Right ventricle myocardium superior (tissue), 1 donor: ENCODE measurements around the gene KRTAP10-7. TPM values are rescaled to one million over a fixed set of nuclear protein-coding genes. Genes with fewer than 3 reads are reported as not detected.
"Not testable (repeated sequence)": the region's sequence is repeated elsewhere in the genome, so short reads cannot be mapped to it uniquely, and the experiment has no call there.

Experiments
- ATAC-seq: fragments of 200-7000 bp; cut with Tn5 transposase; one replicate; pipeline ENCODE4 v1.9.1; 2020; ENCODE audit warnings: mild to moderate bottlenecking; ENCODE audit not compliant: poor library complexity
- DNase-seq: peaks from one replicate; pipeline ENCODE4 v3.0.0-alpha.2; 2020
- intact Hi-C: fragments of 100-400 bp; cut with DNase I; formaldehyde crosslinking; loops from one replicate; pipeline ENCODE4 v1.11.2; 2022
- total RNA-seq: library from RNA; stranded (reverse); fragmentation: NEBNext Ultra II Directional; extraction: Animal tissue kit (Norgen Biotek cat#: 25700); gene quantifications from one replicate; pipeline ENCODE4 v1.2.1, GENCODE V29; 2021
- donor health status: DM: no; HTN: yes; CAD: no; lungs with severe emphysema.

The KRTAP10-7 gene
- total RNA-seq, 1 donor from 2014 or later = not detected

DNA sequence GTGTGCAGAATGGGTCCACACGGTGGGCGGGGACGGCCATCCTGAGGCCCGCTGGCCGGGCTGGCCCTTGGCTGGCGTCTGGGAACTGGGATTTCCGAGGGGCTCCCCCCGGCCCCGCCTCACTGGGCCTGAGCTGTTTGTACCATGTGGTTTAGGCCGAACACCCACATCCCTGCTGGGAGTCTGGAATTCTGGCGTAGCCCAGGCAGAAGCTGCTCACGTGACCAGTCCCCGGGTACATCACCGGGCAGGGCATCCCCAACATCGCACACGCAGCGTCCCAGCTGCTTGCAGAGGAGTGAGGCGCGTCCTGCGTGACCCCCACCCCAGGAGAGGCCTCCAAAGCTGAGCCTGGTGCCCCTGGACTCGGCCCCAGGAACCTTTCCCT, 2.1 kb downstream of the KRTAP10-7 start:
- DNase-seq (no peak), ATAC-seq (no peak)
- intact Hi-C loops = no loop called here

DNA sequence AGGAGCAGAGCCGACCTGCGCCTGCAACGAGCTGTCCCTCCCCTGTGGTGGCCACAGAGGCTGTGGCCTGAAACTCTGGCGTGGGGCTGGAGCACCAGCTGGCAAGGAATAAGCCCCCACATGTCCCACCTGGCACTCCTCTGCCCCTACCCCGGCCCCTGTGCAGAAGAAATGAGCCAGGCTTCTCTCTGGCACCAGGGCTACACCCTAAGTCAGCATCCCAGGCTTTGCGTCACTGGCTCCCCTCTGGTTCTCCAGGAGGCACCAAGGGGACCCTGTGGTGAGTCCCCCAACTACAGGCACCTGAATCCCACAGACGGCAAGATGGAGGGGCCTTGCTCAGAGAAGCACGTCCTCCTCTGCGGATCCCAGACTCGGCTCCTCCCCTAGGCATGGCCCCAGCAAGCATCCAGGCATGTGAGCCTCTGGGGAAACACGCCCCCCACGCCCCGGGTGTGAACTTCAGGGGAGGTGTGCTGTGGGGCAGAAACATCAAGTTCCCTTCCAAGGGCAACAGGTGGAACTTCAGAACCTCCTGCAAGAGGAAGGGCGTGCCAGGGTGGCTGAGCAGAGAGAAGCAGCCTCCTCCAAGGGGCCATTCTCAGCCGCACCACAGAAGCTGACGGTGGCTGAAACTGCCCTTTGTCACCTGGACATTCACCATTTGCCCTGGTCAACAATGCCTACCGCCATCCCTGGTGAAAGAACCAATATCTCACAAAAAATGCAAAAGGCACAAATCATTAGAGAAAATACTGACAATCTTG, 2.9 kb downstream of the KRTAP10-7 start:
- intact Hi-C loops = no loop called here
- ATAC-seq = no peak
- DNase-seq = no peak

DNA sequence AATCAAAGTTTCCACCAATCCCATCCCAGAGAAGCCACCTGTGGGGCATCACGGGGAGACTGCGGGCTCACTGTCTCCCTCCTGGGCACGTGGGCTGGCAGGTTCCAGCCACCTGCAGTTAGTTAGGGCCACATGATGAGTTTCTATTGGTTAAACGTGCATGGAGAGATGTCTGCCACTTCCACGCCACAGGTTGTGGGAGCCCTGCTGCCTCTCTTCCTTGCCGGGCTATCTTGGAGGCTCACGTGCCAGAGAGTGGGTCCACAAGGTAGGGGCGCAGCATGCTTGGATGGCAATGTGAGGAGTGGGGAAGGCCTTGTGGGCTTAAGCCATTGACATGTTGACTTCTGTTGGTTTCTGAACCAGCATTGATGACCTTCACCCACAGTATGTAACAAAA, 3.5 kb downstream of the KRTAP10-7 start:
- DNase-seq (no peak), ATAC-seq (no peak)
- intact Hi-C loops = no loop called here

DNA sequence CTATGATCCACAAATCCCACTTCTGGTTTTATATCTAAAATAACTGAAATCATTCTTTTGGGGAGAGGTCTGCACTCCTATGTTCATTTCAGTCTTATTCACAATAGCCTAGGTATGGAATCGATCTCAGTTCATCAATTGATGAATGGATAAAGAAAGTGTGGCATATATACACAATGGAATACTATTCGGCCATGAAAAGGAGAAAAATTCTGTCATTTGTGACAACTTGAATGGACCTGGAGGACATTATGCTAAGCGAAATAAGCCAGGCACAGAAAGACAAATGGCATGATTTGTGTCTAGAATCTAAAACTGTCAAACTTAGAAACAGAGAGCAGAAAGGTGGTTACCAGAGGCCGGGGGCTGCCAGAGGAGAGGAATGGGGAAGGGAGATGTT, 6.1 kb downstream of the KRTAP10-7 start:
- ATAC-seq = no peak
- intact Hi-C loops = no loop called here
- DNase-seq = no peak

DNA sequence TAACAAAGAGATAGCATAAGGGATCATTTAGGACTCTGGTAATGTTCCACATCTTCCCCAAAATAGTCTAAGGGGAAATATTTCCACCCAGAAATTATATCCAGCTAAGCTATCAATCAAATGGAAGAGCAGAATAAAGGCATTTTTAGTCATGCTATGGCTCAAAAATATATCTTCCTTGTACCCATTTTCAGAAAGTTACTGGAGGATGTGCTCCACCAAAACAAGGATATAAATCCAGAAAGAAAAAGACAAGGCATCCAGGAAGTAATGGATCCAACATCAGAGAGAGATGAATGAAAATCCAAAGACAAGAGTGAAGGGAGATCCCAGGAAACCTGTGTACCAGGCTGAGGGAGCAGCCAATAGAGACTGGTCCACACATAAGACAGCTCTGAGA, 8.8 kb downstream of the KRTAP10-7 start:
- intact Hi-C loops = no loop called here
- ATAC-seq (no peak), DNase-seq (no peak)

DNA sequence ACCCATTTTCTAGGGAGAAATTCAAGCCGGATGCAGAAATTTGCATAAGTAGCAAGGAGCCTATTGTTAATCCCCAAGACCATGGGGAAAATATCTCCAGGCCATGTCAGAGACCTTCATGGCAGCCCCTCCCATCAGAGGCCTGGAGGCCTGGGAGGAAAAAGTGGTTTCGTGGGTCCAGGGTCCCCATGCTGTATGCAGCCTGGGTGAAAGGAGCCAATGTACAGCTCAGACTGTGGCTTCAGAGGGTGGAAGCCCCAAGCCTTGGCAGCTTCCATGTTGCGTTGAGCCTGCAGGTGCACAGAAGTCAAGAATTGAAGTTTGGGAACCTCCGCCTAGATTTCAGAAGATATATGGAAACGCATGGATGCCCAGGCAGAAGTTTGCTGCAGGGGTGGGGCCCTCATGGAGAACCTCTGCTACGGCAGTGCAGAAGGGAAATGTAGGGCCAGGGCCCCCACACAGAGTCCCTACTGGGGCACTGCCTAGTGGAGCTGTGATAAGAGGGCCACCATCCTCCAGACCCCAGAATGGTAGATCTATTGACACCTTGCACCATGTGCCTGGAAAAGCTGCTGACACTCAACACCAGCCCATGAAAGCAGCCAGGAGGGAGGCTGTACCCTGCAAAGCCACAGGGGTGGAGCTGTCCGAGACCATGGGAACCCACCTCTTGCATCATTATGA, 9.9 kb downstream of the KRTAP10-7 start:
- intact Hi-C loops, ATAC-seq, DNase-seq: not testable (repeated sequence)

DNA sequence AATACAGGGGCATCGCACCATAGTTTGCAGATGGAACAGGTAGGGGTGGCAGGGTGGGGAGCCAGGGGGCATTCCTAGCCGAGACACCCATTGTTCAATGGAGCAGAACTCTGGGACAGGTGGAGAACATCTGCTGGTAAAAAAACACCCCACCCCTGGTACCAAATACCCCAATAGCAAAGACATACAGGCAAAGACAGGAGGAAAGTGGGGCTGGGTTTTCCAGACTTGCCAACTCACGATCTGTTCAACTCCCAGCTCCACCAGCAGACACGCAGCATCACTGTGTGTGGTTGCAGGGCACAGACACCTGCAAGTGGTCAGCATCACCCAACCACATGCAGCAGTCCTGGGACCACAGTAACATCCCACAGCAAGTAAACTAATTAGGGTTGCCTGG, 11.2 kb downstream of the KRTAP10-7 start:
- intact Hi-C loops = no loop called here
- ATAC-seq (no peak), DNase-seq (no peak)

DNA sequence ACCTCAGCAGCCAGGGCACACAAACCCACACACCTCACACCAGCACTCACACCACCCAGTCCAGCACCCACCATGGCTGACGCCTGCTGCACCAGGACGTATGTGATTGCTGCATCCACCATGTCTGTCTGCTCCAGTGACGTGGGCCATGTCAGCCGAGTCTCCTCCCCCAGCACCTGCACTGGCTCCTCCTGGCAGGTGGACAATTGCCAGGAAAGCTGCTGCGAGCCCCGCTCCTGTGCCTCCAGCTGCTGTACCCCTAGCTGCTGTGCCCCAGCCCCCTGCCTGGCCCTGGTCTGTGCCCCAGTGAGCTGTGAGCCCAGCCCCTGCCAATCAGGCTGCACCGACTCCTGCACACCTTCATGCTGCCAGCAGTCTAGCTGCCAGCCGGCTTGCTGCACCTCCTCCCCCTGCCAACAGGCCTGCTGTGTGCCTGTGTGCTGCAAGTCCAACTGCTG, 11.7 kb downstream of the KRTAP10-7 start, which contains the start of gene KRTAP10-8:
Gene KRTAP10-8 (plus strand): TSS at position 51 of the 458 bp plus-strand sequence. CDS start 22 bp downstream, at position 73.
- intact Hi-C loops = no loop called here
- ATAC-seq (no peak), DNase-seq (no peak)

DNA sequence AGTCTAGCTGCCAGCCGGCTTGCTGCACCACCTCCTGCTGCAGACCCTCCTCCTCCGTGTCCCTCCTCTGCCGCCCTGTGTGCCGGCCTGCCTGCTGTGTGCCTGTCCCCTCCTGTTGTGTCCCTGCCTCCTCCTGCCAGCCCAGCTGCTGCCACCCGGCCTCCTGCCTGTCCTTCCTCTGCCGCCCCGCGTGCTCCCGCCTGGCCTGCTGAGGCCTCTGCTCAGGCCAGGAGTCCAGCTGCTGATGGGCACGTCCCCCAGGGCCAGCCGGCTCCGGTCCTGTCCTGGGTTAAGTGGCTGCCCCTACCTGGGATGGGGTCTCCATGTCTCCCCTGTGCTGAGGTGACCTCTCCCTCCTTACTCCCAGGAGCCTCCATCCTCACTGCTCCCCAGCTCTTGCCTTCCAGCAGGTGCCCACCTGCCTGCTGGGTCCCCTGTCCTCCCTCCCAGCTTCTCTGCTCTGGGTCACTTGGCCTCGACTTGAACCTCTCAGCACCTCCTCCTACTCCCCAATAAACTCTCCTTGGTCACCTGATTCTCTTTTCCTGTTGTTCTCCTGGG, 12.4 kb downstream of the KRTAP10-7 start:
- ATAC-seq = no peak
- intact Hi-C loops = no loop called here
- DNase-seq = no peak

DNA sequence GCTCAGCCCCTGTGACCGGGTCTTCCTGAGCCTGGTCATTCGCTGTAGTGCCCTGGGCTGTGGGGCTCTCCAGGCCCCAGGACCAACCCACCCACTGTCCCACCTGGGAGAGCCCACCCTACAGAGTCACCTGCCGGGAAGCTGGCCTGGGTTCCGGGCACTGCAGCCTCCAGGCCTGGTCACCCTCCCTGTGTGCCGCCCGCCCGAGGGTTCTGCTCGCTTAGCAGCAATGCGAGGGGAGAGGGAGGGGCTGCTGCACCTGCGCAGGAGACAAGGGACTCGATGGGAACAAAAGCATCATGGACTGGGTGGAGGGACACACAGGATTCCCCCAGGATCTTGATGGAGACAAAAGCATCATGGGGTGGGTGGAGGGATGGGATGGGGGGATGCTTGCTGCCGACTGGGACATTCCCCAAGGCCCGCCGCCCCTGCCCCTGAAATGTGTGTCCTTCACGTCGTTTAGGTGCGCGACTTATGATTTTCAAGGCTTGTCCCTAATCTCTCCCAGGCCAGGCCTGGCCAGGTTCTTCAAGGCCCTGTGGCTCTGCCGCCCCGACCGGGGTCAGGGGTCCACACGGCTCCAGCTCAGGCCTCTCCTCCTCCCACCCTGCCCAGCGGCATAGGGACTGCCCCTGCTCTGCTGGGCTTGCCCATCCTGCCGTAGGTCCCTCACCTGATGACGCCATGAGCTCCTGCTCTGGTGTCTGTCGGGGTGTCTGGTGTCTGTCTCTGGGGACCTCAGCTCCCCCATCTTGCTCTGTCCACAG, 13.2 kb downstream of the KRTAP10-7 start:
- DNase-seq = no peak
- no peak for ATAC-seq
- intact Hi-C loops = no loop called here

DNA sequence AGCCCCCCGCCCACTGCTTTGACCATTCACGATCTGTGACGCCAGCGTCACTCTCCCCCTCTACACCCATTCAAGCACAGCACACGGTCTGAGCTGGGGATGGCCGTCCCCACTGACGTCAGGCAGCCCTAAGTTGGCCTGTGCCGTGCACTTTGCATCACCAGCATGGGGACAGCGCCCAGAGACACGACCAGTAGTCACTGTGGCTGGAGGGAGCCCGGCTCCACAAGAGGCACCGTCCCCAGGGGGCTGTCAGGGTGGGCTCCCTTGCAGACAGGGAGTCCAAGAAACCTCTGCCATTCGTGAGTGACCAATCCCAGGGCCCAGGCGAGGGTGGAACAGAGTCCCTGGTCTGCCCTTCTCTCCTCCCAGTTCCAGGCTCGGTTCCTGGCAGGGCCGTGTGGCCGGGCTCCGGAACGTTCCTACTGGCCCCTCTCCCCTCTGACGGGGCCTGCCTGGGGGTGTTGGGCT, 13.8 kb downstream of the KRTAP10-7 start:
- ATAC-seq (no peak), DNase-seq (no peak)
- intact Hi-C loops = no loop called here

DNA sequence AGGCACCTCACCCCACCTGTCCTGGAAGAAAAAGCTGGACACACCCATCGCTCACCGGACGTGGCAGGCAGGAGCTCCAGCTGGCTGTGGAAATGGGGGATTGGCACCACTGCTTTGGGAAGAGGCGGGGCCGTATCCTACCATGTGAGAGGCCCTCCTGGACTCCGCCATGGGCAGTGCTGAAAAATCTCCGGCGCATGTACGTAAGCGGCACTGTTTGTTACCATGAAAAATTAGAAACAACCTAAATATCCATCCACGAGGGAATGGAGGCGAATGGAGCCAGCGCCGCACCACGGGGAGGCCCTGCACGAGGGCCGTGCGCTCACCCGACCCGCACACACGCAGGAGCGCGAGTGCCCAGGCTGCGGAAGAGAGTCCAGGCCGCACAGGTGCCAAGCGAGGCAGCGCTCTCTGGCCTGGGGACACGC, 14.6 kb downstream of the KRTAP10-7 start:
- intact Hi-C loops = no loop called here

DNA sequence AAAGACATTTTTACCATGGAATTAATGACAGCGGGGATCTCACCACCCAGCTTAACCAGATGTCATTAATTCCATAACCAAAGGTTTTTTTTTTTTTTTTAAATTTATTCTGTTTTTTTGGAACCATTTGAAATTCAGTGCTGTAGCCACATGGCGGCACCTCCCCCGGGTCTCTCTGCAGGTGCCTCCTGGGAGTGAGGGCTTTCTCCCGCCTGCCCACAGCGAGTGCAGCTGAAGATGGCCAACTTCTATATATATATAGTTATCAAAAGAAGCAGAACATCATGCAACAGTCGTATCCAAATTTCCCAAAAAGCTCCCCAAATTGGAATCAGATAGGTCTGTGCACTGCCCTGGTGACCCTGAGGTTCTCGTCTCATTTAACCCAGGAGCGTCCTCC, 15.1 kb downstream of the KRTAP10-7 start:
- ATAC-seq = no peak
- intact Hi-C loops = no loop called here
- no peak for DNase-seq

More for the DNA sequence above, 14.6 kb downstream of the KRTAP10-7 start:
- DNase-seq (no peak), ATAC-seq (no peak)

DNA sequence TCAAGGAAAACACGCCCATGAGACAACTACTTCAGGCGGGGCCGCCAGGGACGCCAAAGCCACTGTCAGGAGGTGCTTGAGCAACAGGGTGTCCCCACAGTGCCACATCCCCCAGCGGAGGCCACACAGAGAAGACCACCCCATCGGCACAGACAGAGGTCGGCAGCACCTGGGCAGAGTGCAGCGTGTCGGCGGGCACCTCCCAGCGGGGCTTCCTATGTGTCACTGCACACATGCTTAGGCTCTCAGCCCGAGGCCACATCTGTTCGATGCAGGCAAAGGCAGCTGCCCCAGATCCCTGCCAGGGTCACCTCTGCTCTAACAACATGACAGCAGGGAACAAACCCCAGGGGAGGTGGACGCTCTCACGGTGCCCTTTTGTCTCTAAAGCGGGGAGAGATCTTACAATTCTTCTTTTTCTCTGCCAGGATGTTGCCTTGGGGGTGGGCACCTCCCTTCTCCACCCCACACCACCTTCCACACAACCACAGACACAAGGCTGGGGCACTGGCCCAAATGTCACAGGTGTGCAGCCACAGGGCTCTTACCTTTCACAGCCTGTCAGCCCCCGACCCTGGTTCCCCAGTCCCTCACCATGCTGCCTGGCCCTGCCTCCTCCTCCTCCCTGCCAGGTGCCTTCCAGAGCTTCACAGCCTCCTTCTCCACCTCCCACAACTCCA, 15.7 kb downstream of the KRTAP10-7 start:
- DNase-seq = no peak
- intact Hi-C loops = no loop called here

DNA sequence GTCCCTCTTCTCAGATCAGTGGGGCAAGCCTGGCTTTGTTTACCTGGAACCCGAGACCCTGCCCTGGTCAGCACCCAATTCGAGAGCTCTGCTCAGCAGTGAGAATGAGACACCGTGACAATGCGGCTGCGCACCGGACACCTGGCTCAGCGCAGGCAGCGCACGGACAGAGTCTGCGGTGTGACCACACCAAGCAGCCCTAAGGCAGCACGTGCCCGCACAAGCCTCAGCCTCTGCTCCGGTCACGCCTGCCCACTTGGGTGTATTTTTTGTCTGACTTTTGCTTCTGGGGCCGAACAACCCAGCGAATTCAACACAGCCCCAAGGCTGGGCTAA, 16.2 kb downstream of the KRTAP10-7 start:
- ATAC-seq = no peak
- DNase-seq = no peak

More for the DNA sequence above, 15.7 kb downstream of the KRTAP10-7 start:
- no peak for ATAC-seq

DNA sequence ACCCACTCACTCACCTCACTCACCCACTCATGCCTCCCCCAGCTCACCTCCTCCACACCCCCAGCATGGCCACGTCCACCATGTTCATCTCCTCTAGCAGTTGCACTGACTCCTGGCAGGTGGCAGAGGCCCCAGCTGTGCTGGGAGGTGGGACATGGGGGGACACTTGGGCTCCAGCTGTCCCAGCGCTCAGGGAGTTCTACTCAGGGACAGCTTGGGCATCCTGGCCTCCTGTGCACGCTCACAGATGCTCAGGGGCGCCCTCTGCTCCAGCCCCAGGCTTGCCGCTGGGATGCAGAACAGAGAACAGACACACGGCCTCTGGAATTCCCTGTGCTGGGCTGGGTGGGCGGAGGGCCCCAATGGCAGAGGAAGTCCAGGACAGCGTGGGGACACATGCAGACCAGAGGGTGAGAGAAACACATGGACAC, 16.7 kb downstream of the KRTAP10-7 start:
- DNase-seq = no peak

More for the DNA sequence above, 16.2 kb downstream of the KRTAP10-7 start:
- intact Hi-C loops = no loop called here

DNA sequence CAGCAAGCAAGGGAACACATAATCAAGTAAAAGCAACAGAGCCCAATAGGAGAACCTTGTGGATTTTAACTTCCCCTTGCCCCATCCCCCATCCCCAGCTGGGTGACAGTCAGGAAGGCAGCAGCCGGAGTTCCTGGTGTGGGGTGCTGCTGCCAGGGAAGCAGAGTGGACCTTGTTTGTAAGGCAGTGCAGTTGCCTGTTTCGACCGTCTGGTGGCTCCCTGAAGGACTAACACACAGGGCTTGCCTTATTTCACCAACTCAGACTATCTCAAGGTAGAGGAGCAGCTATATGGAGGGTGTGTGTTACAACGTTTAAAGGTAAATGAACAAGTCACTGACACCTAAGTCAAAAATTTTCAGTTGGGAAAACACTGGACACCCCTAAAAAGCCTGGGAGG, 18.1 kb downstream of the KRTAP10-7 start:
- peak; percentile 61 for ATAC-seq
- DNase-seq = peak; percentile 66
- intact Hi-C loops = no loop called here

More for the DNA sequence above, 16.7 kb downstream of the KRTAP10-7 start:
- intact Hi-C loops = no loop called here
- no peak for ATAC-seq

DNA sequence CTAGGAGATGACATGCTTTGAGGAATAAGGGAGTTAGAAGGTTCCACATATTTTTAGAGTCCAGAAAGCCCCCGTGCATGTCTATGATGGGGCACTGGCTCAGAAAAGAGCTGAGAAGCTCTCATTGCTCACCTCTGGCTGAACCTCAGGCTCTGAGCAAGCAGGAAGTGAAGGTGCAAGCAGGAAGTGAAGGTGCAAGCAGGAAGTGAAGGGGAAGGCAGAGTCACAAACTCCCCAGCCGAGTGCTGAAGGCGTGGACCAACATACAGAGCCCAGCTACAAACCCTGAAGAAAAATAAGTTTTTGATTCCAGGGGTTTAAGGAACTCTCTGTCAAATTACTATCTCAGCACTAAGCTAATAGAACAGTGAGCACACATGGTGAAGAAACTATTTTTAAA, 18.5 kb downstream of the KRTAP10-7 start:
- ATAC-seq (no peak), DNase-seq (no peak)
- intact Hi-C loops = no loop called here
